GM18526 (cell line): ENCODE measurements around the gene ATAT1.

Experiments used
- POLR2A ChIP-seq: IDR thresholded peaks from 3 replicates; pipeline ENCODE4 v1.6.1; 2011; ENCODE audit not compliant: insufficient read length; ENCODE audit errors: extremely low read depth

Gene ATAT1

GRCh38 chr6:30685157-30686008, 58.7 kb downstream of the ATAT1 start:
- no peak for TF ChIP-seq POLR2A

- peak; percentile 65 for TF ChIP-seq POLR2A
These were observed 59.6 kb downstream of the ATAT1 start, which contains the start of gene PPP1R18 for GRCh38 chr6:30686009-30686907. TSS of gene PPP1R18 (minus strand) at chr6:30686645. CDS start at chr6:30686018, 627 bp downstream.

- no peak for TF ChIP-seq POLR2A
These were observed 60.4 kb downstream of the ATAT1 start for GRCh38 chr6:30686908-30687658.

- TF ChIP-seq POLR2A = peak; percentile 50
These were observed 61.2 kb downstream of the ATAT1 start for GRCh38 chr6:30687659-30688431.

GRCh38 chr6:30688569-30688968, 61.9 kb downstream of the ATAT1 start:
- TF ChIP-seq POLR2A = peak; percentile 38

GRCh38 chr6:30689022-30689865, 62.6 kb downstream of the ATAT1 start:
- TF ChIP-seq POLR2A = peak; percentile 1

- no peak for TF ChIP-seq POLR2A
These were observed 63.3 kb downstream of the ATAT1 start for GRCh38 chr6:30689985-30690384.

- peak; percentile 72 for TF ChIP-seq POLR2A
These were observed 63.9 kb downstream of the ATAT1 start, which contains the start of gene NRM for GRCh38 chr6:30690403-30691207. TSS of gene NRM (minus strand) at chr6:30690984. CDS start at chr6:30690974, 10 bp downstream.

GRCh38 chr6:30691208-30691847, 64.7 kb downstream of the ATAT1 start:
- no peak for TF ChIP-seq POLR2A
